Endothelial cell (in vitro differentiated cells): Measurements from ENCODE around the gene CDHR5. TPM values are rescaled to one million over a fixed set of nuclear protein-coding genes. Genes with fewer than 3 reads are reported as not detected.
A peak's percentile ranks its signal among the peaks of the same experiment; 100 is the strongest.

Source experiments
- DNase-seq: peaks from one replicate; pipeline ENCODE4 v3.0.0; 2021; ENCODE audit warnings: low spot score
- H3K27ac Mint-ChIP-seq: one replicate; pipeline ENCODE4 v1.8.0; 2021; ENCODE audit warnings: mixed read lengths, inconsistent platforms; ENCODE audit not compliant: unreplicated experiment
- H3K27me3 Mint-ChIP-seq: one replicate; pipeline ENCODE4 v1.8.0; 2021; ENCODE audit warnings: mild to moderate bottlenecking, moderate library complexity, mixed read lengths, inconsistent platforms; ENCODE audit not compliant: unreplicated experiment
- H3K36me3 Mint-ChIP-seq: one replicate; pipeline ENCODE4 v1.8.0; 2021; ENCODE audit warnings: mild to moderate bottlenecking, low read depth, mixed read lengths, inconsistent platforms; ENCODE audit not compliant: unreplicated experiment
- H3K4me1 Mint-ChIP-seq: one replicate; pipeline ENCODE4 v1.8.0; 2021; ENCODE audit warnings: mild to moderate bottlenecking, mixed read lengths, inconsistent platforms; ENCODE audit not compliant: unreplicated experiment
- H3K4me3 Mint-ChIP-seq: one replicate; pipeline ENCODE4 v1.8.0; 2021; ENCODE audit warnings: mild to moderate bottlenecking, mixed read lengths, inconsistent platforms; ENCODE audit not compliant: unreplicated experiment
- H3K9me3 Mint-ChIP-seq: one replicate; pipeline ENCODE4 v1.8.0; 2021; ENCODE audit warnings: mixed read lengths, inconsistent platforms; ENCODE audit not compliant: unreplicated experiment
- total RNA-seq: library from RNA; stranded (reverse); fragmentation: NEBNext Ultra II Directional; extraction: Animal tissue kit (Norgen Biotek cat#: 25700); gene quantifications from one replicate; pipeline ENCODE4 v1.2.1, GENCODE V29; 2021; ENCODE audit not compliant: unreplicated experiment
- TF ChIP-seq, protein P1 (sequence below): fragments of 200-600 bp; sonication (generic); IDR thresholded peaks from one replicate; pipeline ENCODE4 v1.5.0; 2021; ENCODE audit warnings: antibody characterized with exemption; ENCODE audit not compliant: unreplicated experiment

Gene CDHR5
- total RNA-seq, 1 donor from 2014 or later: not detected

DNA sequence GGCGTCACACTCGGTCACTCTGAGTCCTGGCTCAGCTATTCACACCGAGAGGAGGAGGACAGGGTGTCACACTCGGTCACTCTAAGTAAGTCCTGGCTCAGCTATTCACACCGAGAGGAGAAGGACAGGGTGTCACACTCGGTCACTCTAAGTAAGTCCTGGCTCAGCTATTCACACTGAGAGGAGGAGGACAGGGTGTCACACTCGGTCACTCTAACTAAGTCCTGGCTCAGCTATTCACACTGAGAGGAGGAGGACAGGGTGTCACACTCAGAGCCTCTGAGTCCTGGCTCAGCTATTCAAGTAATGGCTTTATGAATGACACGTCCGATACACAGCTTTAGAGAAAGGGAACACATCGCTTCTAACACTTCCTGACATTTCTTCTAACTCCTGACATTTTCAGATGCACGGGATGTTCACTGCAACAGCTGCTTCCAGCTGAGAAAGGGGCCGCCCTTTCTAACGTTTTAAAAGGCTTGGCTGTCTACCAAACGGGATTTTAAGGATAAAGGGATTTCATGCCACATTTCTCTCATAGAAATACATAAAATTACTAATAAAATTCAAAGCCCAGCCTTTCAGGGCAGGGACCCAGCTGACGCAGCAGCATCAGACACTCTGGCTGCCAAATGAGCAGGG lies 40.4 kb upstream of the CDHR5 start:
- DNase-seq: no peak
- Mint-ChIP-seq H3K4me3 (peak overlapping the region; percentile 69), H3K27me3 (peaks cover 6% of the 10 kb centered on the region), H3K27ac (no peak overlapping the region), H3K9me3 (no peaks in the 10 kb centered on the region), H3K36me3 (peaks cover 23% of the 10 kb centered on the region), H3K4me1 (no peaks in the 10 kb centered on the region)
- TF ChIP-seq, protein P1, sequence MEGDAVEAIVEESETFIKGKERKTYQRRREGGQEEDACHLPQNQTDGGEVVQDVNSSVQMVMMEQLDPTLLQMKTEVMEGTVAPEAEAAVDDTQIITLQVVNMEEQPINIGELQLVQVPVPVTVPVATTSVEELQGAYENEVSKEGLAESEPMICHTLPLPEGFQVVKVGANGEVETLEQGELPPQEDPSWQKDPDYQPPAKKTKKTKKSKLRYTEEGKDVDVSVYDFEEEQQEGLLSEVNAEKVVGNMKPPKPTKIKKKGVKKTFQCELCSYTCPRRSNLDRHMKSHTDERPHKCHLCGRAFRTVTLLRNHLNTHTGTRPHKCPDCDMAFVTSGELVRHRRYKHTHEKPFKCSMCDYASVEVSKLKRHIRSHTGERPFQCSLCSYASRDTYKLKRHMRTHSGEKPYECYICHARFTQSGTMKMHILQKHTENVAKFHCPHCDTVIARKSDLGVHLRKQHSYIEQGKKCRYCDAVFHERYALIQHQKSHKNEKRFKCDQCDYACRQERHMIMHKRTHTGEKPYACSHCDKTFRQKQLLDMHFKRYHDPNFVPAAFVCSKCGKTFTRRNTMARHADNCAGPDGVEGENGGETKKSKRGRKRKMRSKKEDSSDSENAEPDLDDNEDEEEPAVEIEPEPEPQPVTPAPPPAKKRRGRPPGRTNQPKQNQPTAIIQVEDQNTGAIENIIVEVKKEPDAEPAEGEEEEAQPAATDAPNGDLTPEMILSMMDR: no peak

DNA sequence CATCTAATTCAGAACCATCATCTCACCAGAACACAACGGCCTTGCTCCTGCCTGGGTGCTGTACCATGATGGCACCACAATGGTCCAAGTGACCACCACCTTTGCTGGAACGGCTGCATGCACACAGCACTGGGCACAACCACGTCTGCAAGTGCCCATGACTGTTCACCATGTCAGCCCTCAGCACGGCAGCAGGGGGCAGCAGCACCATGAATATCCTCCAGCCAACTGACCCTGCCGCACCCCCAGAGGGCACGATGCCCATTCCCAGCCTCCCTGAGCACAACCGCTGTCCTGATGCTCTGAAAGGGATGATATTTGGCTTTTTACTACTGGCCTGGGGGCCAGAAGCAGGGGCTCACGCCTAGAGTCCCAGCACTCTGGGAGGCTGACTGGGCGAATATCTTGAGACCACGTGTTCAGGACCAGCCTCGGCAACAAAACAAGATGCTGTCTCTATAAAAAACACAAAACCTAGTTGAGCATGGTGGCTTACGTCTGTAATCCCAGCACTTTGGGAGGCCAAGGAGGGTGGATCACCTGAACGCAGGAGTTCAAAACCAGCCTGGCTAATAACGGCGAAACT lies 38.0 kb upstream of the CDHR5 start:
- Mint-ChIP-seq H3K4me1 (no peaks in the 10 kb centered on the region), H3K27me3 (peaks cover 6% of the 10 kb centered on the region), H3K27ac (no peak overlapping the region), H3K4me3 (no peak overlapping the region), H3K9me3 (no peaks in the 10 kb centered on the region), H3K36me3 (peaks cover 27% of the 10 kb centered on the region)
- TF ChIP-seq, protein P1: peak; percentile 63
- DNase-seq: peak; percentile 63

DNA sequence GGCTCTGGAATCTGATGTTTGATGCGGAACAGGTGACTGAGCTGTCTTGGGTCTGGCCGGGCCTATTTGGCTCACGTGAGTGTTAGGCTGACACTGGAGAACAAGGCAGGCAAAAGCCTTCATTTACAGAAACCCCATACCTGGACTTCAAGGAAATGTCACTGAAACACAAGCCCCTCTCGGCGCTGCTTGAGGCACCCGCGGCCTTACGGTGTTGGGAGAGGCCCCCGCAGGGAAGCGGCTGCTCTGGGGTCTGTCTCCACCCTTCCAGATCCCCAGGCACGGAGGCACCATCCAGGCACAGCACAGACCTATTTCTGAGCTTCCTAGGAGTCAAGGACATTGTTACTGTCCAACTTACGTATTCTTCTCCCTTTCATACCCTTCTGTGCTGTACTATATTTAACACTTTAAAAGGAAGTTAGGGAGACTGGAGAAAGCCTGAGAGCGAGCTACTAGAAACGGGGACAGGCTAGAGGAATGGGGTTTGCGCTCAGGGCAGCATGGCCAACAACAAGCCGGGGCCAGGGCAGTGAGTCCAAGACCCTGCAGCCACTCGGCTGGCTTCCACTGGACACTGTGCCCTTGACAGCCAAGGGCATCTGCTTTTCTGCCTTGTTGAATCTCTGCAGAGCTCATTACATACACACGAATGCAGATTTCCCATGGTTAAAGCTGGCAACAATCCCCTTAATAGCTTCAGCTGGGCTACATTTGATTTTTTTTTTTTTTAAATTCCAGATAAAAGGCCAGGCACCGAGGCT lies 36.1 kb upstream of the CDHR5 start:
- DNase-seq: no peak
- Mint-ChIP-seq H3K36me3 (peaks cover 22% of the 10 kb centered on the region), H3K4me1 (no peaks in the 10 kb centered on the region), H3K27me3 (peaks cover 6% of the 10 kb centered on the region), H3K9me3 (no peaks in the 10 kb centered on the region), H3K27ac (no peak overlapping the region), H3K4me3 (no peak overlapping the region)
- TF ChIP-seq, protein P1: no peak

DNA sequence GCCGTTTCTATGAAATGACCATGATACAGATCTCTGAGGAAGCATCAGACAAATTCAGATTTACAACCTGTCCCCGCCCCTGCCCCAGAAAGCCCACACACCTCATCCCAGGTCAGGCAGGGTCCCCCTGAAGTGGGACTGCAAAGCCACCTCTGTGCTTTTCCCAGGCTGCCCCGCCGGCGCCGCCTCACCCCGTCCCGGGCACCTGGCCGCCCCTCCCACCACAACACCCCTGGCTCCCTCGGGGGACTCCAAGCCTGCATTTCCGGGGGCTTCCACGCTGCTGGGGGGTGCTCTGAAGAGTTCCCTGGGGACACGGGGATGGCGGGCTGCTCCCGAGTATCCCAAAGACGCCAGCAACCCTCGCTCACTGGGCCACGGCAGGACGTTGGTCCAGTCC lies 35.5 kb upstream of the CDHR5 start:
- no peaks in the 10 kb centered on the region for H3K9me3 Mint-ChIP-seq
- TF ChIP-seq, protein P1: no peak
- peaks cover 22% of the 10 kb centered on the region for H3K36me3 Mint-ChIP-seq
- no peaks in the 10 kb centered on the region for H3K4me1 Mint-ChIP-seq
- peaks cover 6% of the 10 kb centered on the region for H3K27me3 Mint-ChIP-seq
- H3K27ac Mint-ChIP-seq: no peak overlapping the region
- H3K4me3 Mint-ChIP-seq: no peak overlapping the region
- DNase-seq: no peak
